Measurements from ENCODE around the gene CX3CR1. TPM values are rescaled to one million over a fixed set of nuclear protein-coding genes. Genes with fewer than 3 reads are reported as not detected.
A peak's percentile ranks its signal among the peaks of the same experiment; 100 is the strongest.

CX3CR1 gene
- total RNA-seq, 5 donors from 2014 or later (not counting 1 experiment from before 2014, with no cell fraction given) = 1.9 to 23.8 (median 5.8) TPM

DNA sequence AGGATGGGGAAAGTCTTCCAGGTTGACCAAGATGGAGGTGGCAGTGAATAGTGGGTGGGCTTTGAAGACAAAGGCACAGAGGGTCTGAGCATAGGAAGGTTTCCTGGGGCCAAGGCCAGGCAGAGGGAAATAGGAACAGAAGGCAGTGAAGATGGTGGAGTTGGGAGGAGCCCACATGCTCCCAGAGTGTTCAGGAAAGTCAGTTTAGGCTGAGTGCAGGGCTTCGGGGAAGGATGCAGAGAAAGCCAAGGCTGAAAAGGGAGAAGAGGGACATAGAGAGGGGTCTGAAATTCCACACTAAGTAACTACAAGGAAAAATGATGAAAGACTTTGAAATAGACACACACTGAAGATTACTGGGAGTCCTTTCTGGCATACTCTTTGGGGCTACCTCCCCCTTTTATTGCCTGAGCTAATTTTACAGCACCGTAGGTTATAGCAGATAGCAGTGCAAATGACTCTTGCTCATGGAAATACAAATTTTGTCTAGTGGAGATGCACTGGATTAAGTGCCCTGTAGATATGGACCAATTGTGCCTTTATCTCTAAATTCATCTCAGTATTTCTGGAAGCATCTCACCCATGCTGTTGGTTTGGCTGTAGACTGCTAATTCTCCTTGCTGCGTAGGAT, 3.8 kb downstream of the CX3CR1 start:
- Histone ChIP-seq H3K9me3 (no peaks in the 10 kb centered on the region), H3K4me3 (ENCODE audit: control insufficient read depth in 1 of 2, extremely low read depth in 1 of 2, low read length in 1 of 2) (peak overlapping the region in 1 of 2 donors; percentile 40), H3K36me3 (ENCODE audit: control insufficient read depth in 2 of 2, extremely low read depth in 1 of 2, insufficient read depth in 1 of 2, low read length in 1 of 2) (no peaks in the 10 kb centered on the region), H3K27ac (ENCODE audit: low read length) (no peak overlapping the region), H3K4me1 (ENCODE audit: control insufficient read depth in 1 of 2, extremely low read depth in 1 of 2, insufficient read depth in 2 of 2, low read length in 2 of 2) (peaks cover 0 to 58% of the 10 kb centered on the region in 2 experiments), H3K27me3 (replicated peaks in 1 of 2; ENCODE audit: control insufficient read depth in 2 of 2, extremely low read depth in 1 of 2, insufficient read depth in 2 of 2, low read length in 1 of 2) (no peaks in the 10 kb centered on the region)
- CTCF ChIA-PET = interaction anchor here in 1 of 2 donors (1.0 to 2.0 kb wide), 2 partner anchors 12 to 16 kb away, joined by 4 to 9 read pairs; no protein-coding TSS in a partner anchor
- H3K27me3 Mint-ChIP-seq = no peaks in the 10 kb centered on the region
- H3K36me3 Mint-ChIP-seq = no peaks in the 10 kb centered on the region
- POLR2A ChIA-PET = interaction anchor here in 1 of 2 donors (0.8 kb wide), 1 partner anchor 921 kb away, joined by 3 read pairs; no protein-coding TSS in a partner anchor
- ATAC-seq (replicated peaks in 1 of 4) (no peak), DNase-seq (no peak)
- 100% methylated on average over 1 of the region's 3 CpGs for WGBS (ENCODE audit: insufficient coverage)
- peak overlapping the region; percentile 8 to 64 (median 40) for H3K4me3 Mint-ChIP-seq
- no peaks in the 10 kb centered on the region for H3K9me3 Mint-ChIP-seq
- peak overlapping the region in 1 of 2 donors; percentile 19 for H3K27ac Mint-ChIP-seq
- peaks cover 3 to 33% (median 6%) of the 10 kb centered on the region in 3 donors for H3K4me1 Mint-ChIP-seq

- DNase-seq = no peak
- no peaks in the 10 kb centered on the region for H3K27me3 ChIP-seq (replicated peaks in 1 of 2; ENCODE audit: control insufficient read depth in 2 of 2, extremely low read depth in 1 of 2, insufficient read depth in 2 of 2, low read length in 1 of 2)
- Mint-ChIP-seq H3K4me3 (peak overlapping the region in 1 of 3 donors; percentile 19), H3K4me1 (peaks cover 3 to 37% (median 6%) of the 10 kb centered on the region in 3 donors), H3K27ac (no peak overlapping the region), H3K36me3 (no peaks in the 10 kb centered on the region), H3K27me3 (no peaks in the 10 kb centered on the region), H3K9me3 (no peaks in the 10 kb centered on the region)
- no peak overlapping the region for H3K27ac ChIP-seq (ENCODE audit: low read length)
- POLR2A ChIA-PET = interaction anchor here in 1 of 2 donors (0.6 to 0.7 kb wide), 2 partner anchors 46 to 224 kb away, joined by 3 read pairs; no protein-coding TSS in a partner anchor
- CTCF ChIA-PET = interaction anchor here in 1 of 2 donors (2.4 kb wide), 1 partner anchor 13 kb away, joined by 12 read pairs; no protein-coding TSS in a partner anchor
- peaks cover 0 to 52% of the 10 kb centered on the region in 2 experiments for H3K4me1 ChIP-seq (ENCODE audit: control insufficient read depth in 1 of 2, extremely low read depth in 1 of 2, insufficient read depth in 2 of 2, low read length in 2 of 2)
- H3K9me3 ChIP-seq = no peaks in the 10 kb centered on the region
- H3K4me3 ChIP-seq (ENCODE audit: control insufficient read depth in 1 of 2, extremely low read depth in 1 of 2, low read length in 1 of 2) = no peak overlapping the region
- WGBS (ENCODE audit: insufficient coverage) = 89% methylated on average over 1 of the region's 3 CpGs
- no peak for ATAC-seq (replicated peaks in 1 of 4)
- no peaks in the 10 kb centered on the region for H3K36me3 ChIP-seq (ENCODE audit: control insufficient read depth in 2 of 2, extremely low read depth in 1 of 2, insufficient read depth in 1 of 2, low read length in 1 of 2)
These were observed 4.8 kb downstream of the CX3CR1 start for GRCh38 chr3:39275052-39275451.

- H3K27ac Mint-ChIP-seq = peak overlapping the region in 1 of 2 donors; percentile 46
- H3K27me3 Mint-ChIP-seq = no peaks in the 10 kb centered on the region
- peaks cover 2 to 66% of the 10 kb centered on the region in 2 experiments for H3K4me1 ChIP-seq (ENCODE audit: control insufficient read depth in 1 of 2, extremely low read depth in 1 of 2, insufficient read depth in 2 of 2, low read length in 2 of 2)
- DNase-seq = no peak
- H3K4me3 Mint-ChIP-seq = no peak overlapping the region
- ATAC-seq (replicated peaks in 1 of 4) = no peak
- no peak overlapping the region for H3K4me3 ChIP-seq (ENCODE audit: control insufficient read depth in 1 of 2, extremely low read depth in 1 of 2, low read length in 1 of 2)
- H3K36me3 ChIP-seq (ENCODE audit: control insufficient read depth in 2 of 2, extremely low read depth in 1 of 2, insufficient read depth in 1 of 2, low read length in 1 of 2) = no peaks in the 10 kb centered on the region
- no peaks in the 10 kb centered on the region for H3K9me3 ChIP-seq
- ChIA-PET POLR2A (no interaction called here), CTCF (interaction anchor here (0.7 to 2.4 kb wide), 3 partner anchors 15 to 437 kb away, joined by 3 to 12 read pairs (median 4); no protein-coding TSS in a partner anchor)
- H3K4me1 Mint-ChIP-seq = peaks cover 13 to 49% (median 13%) of the 10 kb centered on the region in 3 donors
- peak overlapping the region; percentile 27 for H3K27ac ChIP-seq (ENCODE audit: low read length)
- H3K27me3 ChIP-seq (replicated peaks in 1 of 2; ENCODE audit: control insufficient read depth in 2 of 2, extremely low read depth in 1 of 2, insufficient read depth in 2 of 2, low read length in 1 of 2) = no peaks in the 10 kb centered on the region
- WGBS (ENCODE audit: insufficient coverage) = 94% methylated on average over 2 of the region's 3 CpGs
- H3K9me3 Mint-ChIP-seq = no peaks in the 10 kb centered on the region
- H3K36me3 Mint-ChIP-seq = no peaks in the 10 kb centered on the region
These were observed 6.7 kb downstream of the CX3CR1 start for GRCh38 chr3:39273119-39273518.

- H3K27ac Mint-ChIP-seq = peak overlapping the region in 1 of 2 donors; percentile 1
These were observed 7.6 kb downstream of the CX3CR1 start for GRCh38 chr3:39272191-39272590.

GRCh38 chr3:39271363-39271914, 8.4 kb downstream of the CX3CR1 start:
- Histone ChIP-seq H3K9me3 (no peaks in the 10 kb centered on the region), H3K27me3 (replicated peaks in 1 of 2; ENCODE audit: control insufficient read depth in 2 of 2, extremely low read depth in 1 of 2, insufficient read depth in 2 of 2, low read length in 1 of 2) (no peaks in the 10 kb centered on the region), H3K4me1 (ENCODE audit: control insufficient read depth in 1 of 2, extremely low read depth in 1 of 2, insufficient read depth in 2 of 2, low read length in 2 of 2) (peaks cover 7 to 69% of the 10 kb centered on the region in 2 experiments), H3K36me3 (ENCODE audit: control insufficient read depth in 2 of 2, extremely low read depth in 1 of 2, insufficient read depth in 1 of 2, low read length in 1 of 2) (no peaks in the 10 kb centered on the region), H3K4me3 (ENCODE audit: control insufficient read depth in 1 of 2, extremely low read depth in 1 of 2, low read length in 1 of 2) (no peak overlapping the region), H3K27ac (ENCODE audit: low read length) (peak overlapping the region; percentile 7)
- Mint-ChIP-seq H3K4me1 (peaks cover 19 to 54% (median 20%) of the 10 kb centered on the region in 3 donors), H3K4me3 (no peak overlapping the region), H3K9me3 (no peaks in the 10 kb centered on the region), H3K36me3 (no peaks in the 10 kb centered on the region), H3K27ac (peak overlapping the region in 1 of 2 donors; percentile 5), H3K27me3 (no peaks in the 10 kb centered on the region)
- DNase-seq = no peak
- POLR2A ChIA-PET = interaction anchor here in 1 of 2 donors (0.6 kb wide), 1 partner anchor 1248 kb away, joined by 5 read pairs; no protein-coding TSS in a partner anchor
- 84% methylated on average over 5 of the region's 6 CpGs for WGBS (ENCODE audit: insufficient coverage)
- ATAC-seq (replicated peaks in 1 of 4) = no peak
- CTCF ChIA-PET = interaction anchor here (1.0 to 1.9 kb wide), 5 partner anchors 13 to 20 kb away, joined by 3 to 7 read pairs (median 3); no protein-coding TSS in a partner anchor

More at GRCh38 chr3:39272191-39272590, 7.6 kb downstream of the CX3CR1 start:
- no peaks in the 10 kb centered on the region for H3K36me3 Mint-ChIP-seq
- ATAC-seq (replicated peaks in 1 of 4) (no peak), DNase-seq (no peak)
- Histone ChIP-seq H3K9me3 (no peaks in the 10 kb centered on the region), H3K27me3 (replicated peaks in 1 of 2; ENCODE audit: control insufficient read depth in 2 of 2, extremely low read depth in 1 of 2, insufficient read depth in 2 of 2, low read length in 1 of 2) (no peaks in the 10 kb centered on the region), H3K4me1 (ENCODE audit: control insufficient read depth in 1 of 2, extremely low read depth in 1 of 2, insufficient read depth in 2 of 2, low read length in 2 of 2) (peaks cover 7 to 67% of the 10 kb centered on the region in 2 experiments), H3K27ac (ENCODE audit: low read length) (peak overlapping the region; percentile 27), H3K36me3 (ENCODE audit: control insufficient read depth in 2 of 2, extremely low read depth in 1 of 2, insufficient read depth in 1 of 2, low read length in 1 of 2) (no peaks in the 10 kb centered on the region), H3K4me3 (ENCODE audit: control insufficient read depth in 1 of 2, extremely low read depth in 1 of 2, low read length in 1 of 2) (no peak overlapping the region)
- no peaks in the 10 kb centered on the region for H3K9me3 Mint-ChIP-seq
- peaks cover 22 to 57% (median 22%) of the 10 kb centered on the region in 3 donors for H3K4me1 Mint-ChIP-seq
- no peak overlapping the region for H3K4me3 Mint-ChIP-seq
- ChIA-PET POLR2A (interaction anchor here in 1 of 2 donors (0.6 kb wide), 1 partner anchor 1249 kb away, joined by 5 read pairs; no protein-coding TSS in a partner anchor), CTCF (interaction anchor here (1.0 to 1.9 kb wide), 6 partner anchors 13 to 20 kb away, joined by 3 to 7 read pairs (median 3); no protein-coding TSS in a partner anchor)
- no peaks in the 10 kb centered on the region for H3K27me3 Mint-ChIP-seq
- 71% methylated on average over 1 of the region's 2 CpGs for WGBS (ENCODE audit: insufficient coverage)

- no peak for DNase-seq
- POLR2A ChIA-PET = interaction anchor here in 1 of 2 donors (0.6 kb wide), 4 partner anchors 12 to 186 kb away, joined by 3 to 8 read pairs (median 4); no protein-coding TSS in a partner anchor
- H3K4me1 Mint-ChIP-seq = peaks cover 17 to 55% (median 20%) of the 10 kb centered on the region in 3 donors
- peak overlapping the region in 1 of 2 donors; percentile 60 for H3K27ac Mint-ChIP-seq
- 91% methylated on average over 3 of the region's 4 CpGs for WGBS (ENCODE audit: insufficient coverage)
- ATAC-seq (replicated peaks in 1 of 4) = no peak
- H3K27me3 Mint-ChIP-seq = no peaks in the 10 kb centered on the region
- no peaks in the 10 kb centered on the region for H3K9me3 Mint-ChIP-seq
- H3K27ac ChIP-seq (ENCODE audit: low read length) = peak overlapping the region; percentile 79
- H3K36me3 Mint-ChIP-seq = peaks cover 4% of the 10 kb centered on the region
- peaks cover 0 to 10% of the 10 kb centered on the region in 2 donors for H3K36me3 ChIP-seq (ENCODE audit: control insufficient read depth in 2 of 2, extremely low read depth in 1 of 2, insufficient read depth in 1 of 2, low read length in 1 of 2)
- CTCF ChIA-PET = interaction anchor here (1.1 to 3.9 kb wide), 3 partner anchors 19 to 171 kb away, joined by 3 to 18 read pairs (median 3); no protein-coding TSS in a partner anchor
- H3K27me3 ChIP-seq (replicated peaks in 1 of 2; ENCODE audit: control insufficient read depth in 2 of 2, extremely low read depth in 1 of 2, insufficient read depth in 2 of 2, low read length in 1 of 2) = no peaks in the 10 kb centered on the region
- no peaks in the 10 kb centered on the region for H3K9me3 ChIP-seq
- H3K4me3 ChIP-seq (ENCODE audit: control insufficient read depth in 1 of 2, extremely low read depth in 1 of 2, low read length in 1 of 2) = no peak overlapping the region
- peaks cover 7 to 87% of the 10 kb centered on the region in 2 experiments for H3K4me1 ChIP-seq (ENCODE audit: control insufficient read depth in 1 of 2, extremely low read depth in 1 of 2, insufficient read depth in 2 of 2, low read length in 2 of 2)
- no peak overlapping the region for H3K4me3 Mint-ChIP-seq
These were observed 10.3 kb downstream of the CX3CR1 start for GRCh38 chr3:39269528-39269927.
